NCI-H1048 (cell line): ENCODE data around the gene TPPP3.

ENCODE experiments used
- DNase-seq: peaks from one replicate; lab custom pipeline; 2025; lab: John Stamatoyannopoulos, UW

The TPPP3 gene

DNA sequence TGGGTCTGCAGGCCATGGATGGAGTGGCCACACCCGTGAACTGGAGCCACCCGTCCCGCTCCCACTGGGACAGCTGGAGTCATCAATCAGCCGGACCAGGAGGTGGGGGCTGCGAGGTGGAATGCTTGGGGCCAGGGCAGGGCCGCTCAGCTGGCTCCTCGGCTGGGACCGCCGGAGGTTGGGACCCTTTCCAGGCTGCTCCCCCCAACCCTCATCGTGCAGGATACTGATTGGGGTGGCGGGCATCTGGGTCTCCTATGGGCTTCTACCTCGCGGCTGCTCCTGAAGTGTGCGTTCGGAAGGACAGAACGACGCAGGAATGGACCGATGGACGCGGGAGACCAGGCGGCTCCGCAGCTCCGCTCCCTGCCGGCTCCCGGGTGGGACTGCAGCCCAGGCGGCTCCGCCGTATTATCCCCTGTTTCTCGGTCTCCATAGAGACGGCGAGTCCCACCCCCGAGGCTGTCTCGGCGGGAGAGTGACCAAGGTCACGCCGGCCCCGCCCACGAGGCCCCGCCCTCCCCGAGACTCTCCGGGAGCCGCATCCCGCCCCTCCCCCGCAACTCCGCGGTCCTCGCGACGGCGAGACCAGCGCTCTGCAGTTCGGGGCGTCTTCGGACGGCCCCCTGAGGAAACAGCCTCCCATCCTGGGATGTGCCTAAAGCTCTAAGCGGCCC is at the start of gene TPPP3:
Gene TPPP3, minus strand, starts transcription at position 388 of the 677 bp plus-strand sequence. CDS start 2,387 bp downstream, outside the sequence.
- peak; percentile 48 for DNase-seq

- no peak for DNase-seq
Measured at GRCh38 chr16:67442581-67443255, 49.4 kb upstream of the TPPP3 start.

- DNase-seq, result no peak
Measured at GRCh38 chr16:67441907-67442306, 48.6 kb upstream of the TPPP3 start.

DNA sequence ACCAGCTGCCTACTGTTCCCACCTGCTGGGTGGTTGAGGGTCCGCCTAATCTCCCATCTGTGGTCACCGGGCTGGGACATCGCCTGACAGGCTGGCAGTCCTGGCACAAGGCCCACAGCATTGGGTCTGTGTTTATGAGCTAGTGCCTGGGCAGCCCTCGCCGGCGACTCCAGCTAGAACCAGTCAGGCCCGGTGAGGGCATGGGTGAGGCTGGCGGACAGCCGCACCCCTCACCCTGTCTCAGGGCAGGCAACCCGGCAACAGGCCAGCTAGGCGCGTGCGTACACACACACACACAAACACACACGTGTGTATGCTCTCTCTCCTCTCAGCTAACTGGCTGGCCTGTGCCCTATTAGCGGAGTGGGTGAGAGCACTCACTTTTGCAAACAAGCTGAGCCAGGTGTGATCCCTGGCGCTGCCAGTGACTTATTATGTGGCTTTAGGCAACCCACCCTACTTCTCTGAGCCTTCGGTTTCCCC is 48.0 kb upstream of the TPPP3 start:
- no peak for DNase-seq

GRCh38 chr16:67438824-67439393 is 45.6 kb upstream of the TPPP3 start:
- DNase-seq, result no peak

DNA sequence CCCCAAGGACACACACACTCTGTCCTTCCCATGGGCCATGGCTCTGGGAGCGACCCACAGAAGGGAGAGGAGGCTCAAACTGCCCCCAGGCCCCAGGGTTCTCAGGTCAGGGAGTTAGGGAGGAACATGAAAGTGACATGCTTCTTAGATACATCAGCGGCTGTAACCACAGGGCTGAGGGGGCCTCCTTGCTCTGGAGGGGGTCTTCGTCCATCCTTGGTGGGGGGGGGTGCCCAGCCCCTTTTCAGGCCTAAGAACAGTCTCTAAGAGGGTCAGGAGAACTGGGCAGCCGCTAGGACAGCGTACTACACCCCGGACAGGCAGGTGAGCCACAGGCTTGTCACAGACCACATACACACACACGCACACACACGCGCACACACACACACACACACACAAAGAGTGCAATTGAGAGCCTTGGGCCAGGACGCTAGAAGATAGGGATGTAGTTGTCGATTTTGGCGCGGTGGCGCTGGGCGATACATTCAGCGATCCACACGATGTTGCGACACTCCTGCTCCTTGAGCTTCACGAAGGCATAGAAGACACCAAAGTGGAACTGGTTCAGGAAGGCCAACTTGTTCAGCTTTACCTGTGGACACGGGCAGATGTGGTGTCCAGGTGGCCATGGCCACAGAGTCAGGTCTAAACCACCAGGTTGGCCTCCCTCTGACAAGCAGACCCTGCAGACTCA is 44.9 kb upstream of the TPPP3 start:
- no peak for DNase-seq

DNA sequence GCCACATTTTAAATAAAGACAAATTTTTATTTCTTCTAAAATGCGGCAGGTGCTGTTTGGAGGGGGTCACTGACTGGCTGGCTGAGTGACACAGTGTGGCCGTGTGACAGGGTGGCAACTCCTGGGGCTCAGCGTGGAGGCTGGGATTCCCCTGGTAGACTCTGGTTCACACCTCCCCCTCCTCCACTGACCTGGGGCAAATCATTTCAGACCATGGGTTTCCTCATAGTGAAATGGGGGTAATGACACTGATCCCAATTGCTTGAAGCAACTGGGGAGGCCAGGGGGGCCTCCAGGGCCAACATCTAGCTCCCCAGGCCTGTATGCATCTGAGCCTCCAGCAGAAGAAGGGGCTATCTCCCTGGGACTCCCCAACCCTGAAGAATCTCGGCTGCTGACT is 44.2 kb upstream of the TPPP3 start:
- DNase-seq, result no peak

- DNase-seq, result no peak
Measured at GRCh38 chr16:67436640-67437193, 43.4 kb upstream of the TPPP3 start.

DNA sequence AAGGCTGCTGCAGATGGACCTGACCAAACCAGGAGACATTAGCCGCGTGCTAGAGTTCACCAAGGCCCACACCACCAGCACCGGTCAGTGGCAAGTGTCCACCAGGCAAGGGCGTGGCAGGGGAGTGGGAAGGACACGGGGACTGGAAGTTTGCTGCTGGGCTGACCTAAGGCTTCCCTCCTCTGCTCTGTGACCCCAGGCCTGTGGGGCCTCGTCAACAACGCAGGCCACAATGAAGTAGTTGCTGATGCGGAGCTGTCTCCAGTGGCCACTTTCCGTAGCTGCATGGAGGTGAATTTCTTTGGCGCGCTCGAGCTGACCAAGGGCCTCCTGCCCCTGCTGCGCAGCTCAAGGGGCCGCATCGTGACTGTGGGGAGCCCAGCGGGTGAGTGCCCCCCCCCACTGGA is 42.5 kb upstream of the TPPP3 start:
- no peak for DNase-seq

- DNase-seq, result no peak
Measured at GRCh38 chr16:67433131-67433719, 39.9 kb upstream of the TPPP3 start.

DNA sequence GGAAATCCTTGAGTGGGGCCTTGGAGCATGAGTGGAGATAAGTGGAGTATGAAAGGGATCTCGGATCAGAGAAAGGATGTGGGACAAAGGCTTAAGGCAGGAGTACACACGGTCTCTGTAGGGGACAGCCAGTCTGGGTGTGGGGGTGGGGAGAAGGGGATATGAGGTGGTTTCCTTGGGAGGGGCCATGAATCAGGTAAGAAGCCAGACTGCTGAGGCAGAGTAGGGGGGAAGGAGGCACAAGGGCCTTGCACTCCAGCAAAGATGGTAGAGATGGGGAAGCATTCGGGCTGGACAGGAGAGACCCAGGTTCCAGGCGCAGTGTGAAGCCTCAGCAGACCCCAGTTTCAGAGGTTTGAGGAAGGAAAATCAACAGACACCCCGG is 39.2 kb upstream of the TPPP3 start:
- no peak for DNase-seq

- no peak for DNase-seq
Measured at GRCh38 chr16:67431775-67432505, 38.6 kb upstream of the TPPP3 start.

- no peak for DNase-seq
Measured at GRCh38 chr16:67430977-67431774, 37.9 kb upstream of the TPPP3 start, which contains the start of gene HSD11B2. Gene HSD11B2 (plus strand): TSS chr16:67431121. CDS start chr16:67431249, 128 bp downstream.

DNA sequence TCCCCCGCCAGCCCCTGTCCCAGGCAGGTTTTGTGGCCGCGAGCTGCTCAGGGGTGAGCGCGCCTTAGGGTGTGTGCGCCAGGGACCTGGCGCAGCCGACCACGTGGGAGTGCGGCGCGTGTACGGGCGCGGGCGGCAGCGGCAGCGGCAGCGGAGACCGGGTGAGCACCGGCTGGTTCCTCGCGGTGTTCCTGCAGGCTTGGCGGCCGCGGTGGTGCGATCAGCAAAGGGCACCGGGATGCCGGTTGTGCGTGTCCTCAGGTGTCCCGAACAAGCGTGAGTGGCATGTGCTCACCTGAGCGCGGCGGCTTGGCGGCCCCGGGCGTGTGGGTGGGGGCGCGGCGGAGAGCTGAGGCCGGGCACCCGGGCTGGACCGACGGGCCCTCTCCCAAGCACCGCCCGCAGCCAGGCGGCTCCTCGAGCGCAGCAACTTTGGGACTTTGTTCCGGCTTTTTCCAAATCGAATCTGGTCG is 37.2 kb upstream of the TPPP3 start:
- DNase-seq, result no peak

- DNase-seq, result no peak
Measured at GRCh38 chr16:67429799-67430503, 36.7 kb upstream of the TPPP3 start.

DNA sequence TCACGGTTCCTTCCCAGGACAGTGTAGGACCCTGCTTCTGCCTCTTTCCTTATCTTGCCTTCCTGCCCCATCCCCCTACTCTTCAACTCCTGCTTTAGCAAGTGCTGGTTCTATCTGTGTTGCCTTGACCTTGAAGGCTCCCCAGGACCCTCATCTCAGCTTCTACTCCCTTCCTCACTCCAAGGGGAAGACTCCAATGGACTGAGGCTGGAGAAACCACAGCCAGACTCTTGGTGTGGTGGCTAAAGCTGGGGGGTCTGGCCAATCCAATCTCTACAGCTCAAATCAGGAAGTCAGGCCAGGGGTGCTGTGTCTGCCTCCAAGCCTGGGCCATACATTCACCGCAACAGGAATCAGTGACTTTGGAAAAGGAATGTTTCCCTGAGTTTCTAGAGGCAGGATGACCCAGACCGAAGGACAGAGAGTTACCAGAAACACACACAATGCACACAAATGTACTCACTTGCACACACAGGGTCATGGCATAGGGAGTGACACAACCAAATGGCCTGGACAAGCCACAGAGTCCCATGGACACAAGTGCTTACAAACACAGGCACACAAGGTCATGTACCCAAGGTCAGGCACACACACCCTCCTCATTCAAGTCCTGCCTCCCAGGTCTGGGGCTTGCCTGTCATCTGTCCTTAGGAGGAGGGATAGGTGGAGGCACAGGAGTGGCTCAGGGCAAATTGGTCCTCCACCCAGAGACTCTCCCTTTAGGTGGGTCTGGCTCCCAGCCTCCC is 35.9 kb upstream of the TPPP3 start:
- DNase-seq, result no peak

GRCh38 chr16:67428146-67428731 is 34.9 kb upstream of the TPPP3 start:
- peak; percentile 3 for DNase-seq

GRCh38 chr16:67426950-67427349 is 33.7 kb upstream of the TPPP3 start:
- no peak for DNase-seq
